Calu3 (cell line): Measurements from ENCODE around the gene SLC12A7. TPM values are rescaled to one million over a fixed set of nuclear protein-coding genes. Genes with fewer than 3 reads are reported as not detected.

Source experiments
- Bru-seq: library from RNA; stranded (reverse); fragments of 400-500 nt; gene quantifications from one replicate; lab custom pipeline; 2021; lab: Mats Ljungman, UMichigan
- BruChase-seq, 2 experiments: library from RNA; stranded (reverse); fragments of 400-500 nt; gene quantifications; one replicate each; lab custom pipeline; 2021; lab: Mats Ljungman, UMichigan
- BruUV-seq: library from RNA; stranded (reverse); fragments of 400-500 nt; replicated peaks from 2 replicates; lab custom pipeline; 2021; lab: Mats Ljungman, UMichigan
- CTCF ChIA-PET: fragments of 300-600 bp; sonication (Branson Sonifier 250); formaldehyde crosslinking; loops from one replicate; lab custom pipeline; 2022; ENCODE audit warnings: antibody characterized with exemption; lab: Charles Lee
- DNase-seq: peaks from one replicate; pipeline ENCODE4 v3.0.0; 2022
- H3K27ac Mint-ChIP-seq: one replicate; pipeline ENCODE4 v1.8.0; 2022; ENCODE audit warnings: mixed read lengths; ENCODE audit not compliant: unreplicated experiment
- H3K27me3 Mint-ChIP-seq: one replicate; pipeline ENCODE4 v1.8.0; 2022; ENCODE audit warnings: mixed read lengths; ENCODE audit not compliant: unreplicated experiment
- H3K36me3 Mint-ChIP-seq: one replicate; pipeline ENCODE4 v1.8.0; 2022; ENCODE audit warnings: mild to moderate bottlenecking, moderate library complexity, mixed read lengths; ENCODE audit not compliant: insufficient read depth, unreplicated experiment
- H3K4me1 Mint-ChIP-seq: one replicate; pipeline ENCODE4 v1.8.0; 2022; ENCODE audit warnings: mild to moderate bottlenecking, low read depth, mixed read lengths; ENCODE audit not compliant: unreplicated experiment
- H3K4me3 Mint-ChIP-seq: one replicate; pipeline ENCODE4 v1.8.0; 2022; ENCODE audit warnings: mild to moderate bottlenecking, low read depth, moderate library complexity, mixed read lengths; ENCODE audit not compliant: unreplicated experiment
- H3K9me3 Mint-ChIP-seq: one replicate; pipeline ENCODE4 v1.8.0; 2022; ENCODE audit warnings: low read depth, mixed read lengths; ENCODE audit not compliant: unreplicated experiment
- CTCF ChIP-seq: fragments of 200-600 bp; IDR thresholded peaks from one replicate; pipeline ENCODE4 v1.8.0; 2022; ENCODE audit warnings: antibody characterized with exemption; ENCODE audit not compliant: unreplicated experiment
- intact Hi-C: fragments of 100-400 bp; cut with micrococcal nuclease; formaldehyde crosslinking; loops from one replicate; pipeline ENCODE4 v1.10.0; 2022; ENCODE audit not compliant: unreplicated experiment
- long read RNA-seq: library from polyadenylated mRNA; stranded (forward); transcript quantifications from one replicate; pipeline ENCODE4 v2.0.0, GENCODE V29; 2022
- total RNA-seq: library from RNA; stranded (reverse); gene quantifications from 2 replicates; pipeline ENCODE4 v1.2.3, GENCODE V29; 2022

Gene SLC12A7
- 82.3 and 90.5 TPM in 2 replicates for total RNA-seq
- percentile 58 among the genes with signal in this experiment for Bru-seq, nascent RNA
- percentile 78 among the genes with signal in this experiment for BruChase-seq, experiment 1, labeled RNA remaining after a 6-hour chase
- percentile 72 among the genes with signal in this experiment for BruChase-seq, experiment 2, labeled RNA remaining after a 2-hour chase
- long read RNA-seq, full-length matches to known transcripts, result 20 of 54 reads
- long read RNA-seq, partial matches to known transcripts, result 9 of 54 reads
- long read RNA-seq, other reads (novel, unspliced or antisense), result 25 of 54 reads

- H3K9me3 Mint-ChIP-seq, result no peaks in the 10 kb centered on the region
- CTCF ChIA-PET, result no interaction called here
- no peak for TF ChIP-seq CTCF
- H3K36me3 Mint-ChIP-seq, result peaks cover 56% of the 10 kb centered on the region
- H3K27me3 Mint-ChIP-seq, result no peaks in the 10 kb centered on the region
- peak within 1 kb of the TSS; percentile 88 for H3K4me3 Mint-ChIP-seq
- peak; percentile 85 for DNase-seq
- peaks cover 18% of the 10 kb centered on the region for H3K4me1 Mint-ChIP-seq
- H3K27ac Mint-ChIP-seq, result peak within 1 kb of the TSS; percentile 81
- intact Hi-C loops, result no loop called here
- no TSS peak for BruUV-seq
These were observed at the start of gene SLC12A7 for GRCh38 chr5:1111727-1112289. Gene SLC12A7 (minus strand): TSS chr5:1112063. CDS start chr5:1111991, 72 bp downstream.

GRCh38 chr5:1161108-1161832 lies 49.4 kb upstream of the SLC12A7 start:
- Mint-ChIP-seq H3K36me3 (peaks cover 15% of the 10 kb centered on the region), H3K27ac (peak overlapping the region; percentile 37), H3K27me3 (peaks cover 32% of the 10 kb centered on the region), H3K4me1 (peaks cover 40% of the 10 kb centered on the region), H3K9me3 (peaks cover 8% of the 10 kb centered on the region), H3K4me3 (peak overlapping the region; percentile 7)
- CTCF ChIA-PET, result interaction anchor here (1.0 to 1.8 kb wide), 7 partner anchors 13 to 150 kb away, joined by 3 to 10 read pairs (median 4); no protein-coding TSS in a partner anchor
- BruUV-seq, result no TSS peak
- no peak for TF ChIP-seq CTCF
- peak; percentile 94 for DNase-seq
- intact Hi-C loops, result loop anchor here (5.0 kb wide), 1 partner anchor 34 kb away; no protein-coding TSS in a partner anchor

- no TSS peak for BruUV-seq
- DNase-seq, result no peak
- Mint-ChIP-seq H3K36me3 (peaks cover 15% of the 10 kb centered on the region), H3K4me3 (no peak overlapping the region), H3K27ac (peak overlapping the region; percentile 50), H3K9me3 (peaks cover 8% of the 10 kb centered on the region), H3K27me3 (peaks cover 26% of the 10 kb centered on the region), H3K4me1 (peaks cover 37% of the 10 kb centered on the region)
- intact Hi-C loops, result loop anchor here (5.0 kb wide), 1 partner anchor 33 kb away; no protein-coding TSS in a partner anchor
- TF ChIP-seq CTCF, result no peak
- CTCF ChIA-PET, result interaction anchor here (1.1 kb wide), 1 partner anchor 15 kb away, joined by 3 read pairs; no protein-coding TSS in a partner anchor
These were observed 48.0 kb upstream of the SLC12A7 start for GRCh38 chr5:1159774-1160406.

GRCh38 chr5:1159341-1159675 lies 47.4 kb upstream of the SLC12A7 start:
- peaks cover 8% of the 10 kb centered on the region for H3K9me3 Mint-ChIP-seq
- no peak for DNase-seq
- H3K4me3 Mint-ChIP-seq, result no peak overlapping the region
- H3K27ac Mint-ChIP-seq, result no peak overlapping the region
- peaks cover 15% of the 10 kb centered on the region for H3K36me3 Mint-ChIP-seq
- peaks cover 32% of the 10 kb centered on the region for H3K27me3 Mint-ChIP-seq
- intact Hi-C loops, result no loop called here
- H3K4me1 Mint-ChIP-seq, result peaks cover 34% of the 10 kb centered on the region
- TF ChIP-seq CTCF, result no peak
- BruUV-seq, result no TSS peak
- CTCF ChIA-PET, result no interaction called here
